Vagina (tissue), 2 donors: ENCODE results near the gene KCNH2.

Experiments
- POLR2A ChIP-seq, 2 donors: fragments of 450-650 bp; IDR thresholded peaks; one replicate each; pipeline ENCODE4 v1.6.1; 2017; ENCODE audit warnings: antibody characterized with exemption in 2 of 2, mild to moderate bottlenecking in 2 of 2, moderate library complexity in 2 of 2
- POLR2AphosphoS5 ChIP-seq, 2 donors: sonication (generic); formaldehyde crosslinking; IDR thresholded peaks; one replicate each; pipeline ENCODE4 v1.9.0; 2017; ENCODE audit warnings: antibody characterized with exemption in 2 of 2, mild to moderate bottlenecking in 2 of 2, low read depth in 1 of 2; ENCODE audit not compliant: insufficient read depth in 1 of 2
- TF ChIP-seq, protein P1 (sequence below), 3 experiments: fragments of 450-650 bp in 2 of 3; fragments of 200-600 bp in 1 of 3; sonication (generic) in 1 of 3; IDR thresholded peaks; one replicate each; pipeline ENCODE4 v1.5.1; 2017 to 2019; ENCODE audit warnings: antibody characterized with exemption in 3 of 3, mild to moderate bottlenecking in 2 of 3, moderate library complexity in 2 of 3

- TF ChIP-seq, protein P1, sequence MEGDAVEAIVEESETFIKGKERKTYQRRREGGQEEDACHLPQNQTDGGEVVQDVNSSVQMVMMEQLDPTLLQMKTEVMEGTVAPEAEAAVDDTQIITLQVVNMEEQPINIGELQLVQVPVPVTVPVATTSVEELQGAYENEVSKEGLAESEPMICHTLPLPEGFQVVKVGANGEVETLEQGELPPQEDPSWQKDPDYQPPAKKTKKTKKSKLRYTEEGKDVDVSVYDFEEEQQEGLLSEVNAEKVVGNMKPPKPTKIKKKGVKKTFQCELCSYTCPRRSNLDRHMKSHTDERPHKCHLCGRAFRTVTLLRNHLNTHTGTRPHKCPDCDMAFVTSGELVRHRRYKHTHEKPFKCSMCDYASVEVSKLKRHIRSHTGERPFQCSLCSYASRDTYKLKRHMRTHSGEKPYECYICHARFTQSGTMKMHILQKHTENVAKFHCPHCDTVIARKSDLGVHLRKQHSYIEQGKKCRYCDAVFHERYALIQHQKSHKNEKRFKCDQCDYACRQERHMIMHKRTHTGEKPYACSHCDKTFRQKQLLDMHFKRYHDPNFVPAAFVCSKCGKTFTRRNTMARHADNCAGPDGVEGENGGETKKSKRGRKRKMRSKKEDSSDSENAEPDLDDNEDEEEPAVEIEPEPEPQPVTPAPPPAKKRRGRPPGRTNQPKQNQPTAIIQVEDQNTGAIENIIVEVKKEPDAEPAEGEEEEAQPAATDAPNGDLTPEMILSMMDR (IDR thresholded peaks at IDR 0.05) = no peak
- TF ChIP-seq POLR2AphosphoS5 (IDR thresholded peaks at IDR 0.05; ENCODE audit: insufficient read depth in 1 of 2, low read depth in 1 of 2) = no peak
- TF ChIP-seq POLR2A (IDR thresholded peaks at IDR 0.05) = no peak
Measured at GRCh38 chr7:150937848-150938561, 40.1 kb downstream of the KCNH2 start.
